RWPE2 (cell line): Measurements from ENCODE around the gene ZNF629.
A peak's percentile ranks its signal among the peaks of the same experiment; 100 is the strongest.

Source experiments
- ATAC-seq: fragments of 200-7000 bp; cut with Tn5 transposase; 3 replicates; pipeline ENCODE4 v1.9.1; 2021; ENCODE audit warnings: low read depth
- DNase-seq: peaks from one replicate; pipeline ENCODE4 v3.0.0-alpha.2; 2020; ENCODE audit warnings: low spot score
- H3K27ac ChIP-seq: fragments of 450-650 bp; 2 replicates; pipeline ENCODE4 v1.5.1; 2017; ENCODE audit warnings: mild to moderate bottlenecking; ENCODE audit not compliant: poor library complexity, severe bottlenecking
- H3K27me3 ChIP-seq: fragments of 250-450 bp; sonication (Bioruptor Pico); 2 replicates; pipeline ENCODE4 v1.5.1; 2021; ENCODE audit warnings: mild to moderate bottlenecking, moderate library complexity; ENCODE audit not compliant: insufficient read depth, poor library complexity, severe bottlenecking
- H3K36me3 ChIP-seq: fragments of 250-450 bp; sonication (Bioruptor Pico); 2 replicates; pipeline ENCODE4 v1.5.1; 2020; ENCODE audit warnings: low read depth, mild to moderate bottlenecking, moderate library complexity
- H3K4me1 ChIP-seq: fragments of 250-450 bp; sonication (Bioruptor Pico); 2 replicates; pipeline ENCODE4 v1.5.1; 2021; ENCODE audit warnings: mild to moderate bottlenecking, moderate library complexity; ENCODE audit not compliant: insufficient read depth, poor library complexity, severe bottlenecking
- H3K4me3 ChIP-seq: fragments of 250-450 bp; sonication (Bioruptor Pico); 2 replicates; pipeline ENCODE4 v1.5.1; 2021; ENCODE audit warnings: mild to moderate bottlenecking, moderate library complexity; ENCODE audit not compliant: severe bottlenecking
- H3K9me3 ChIP-seq: fragments of 250-450 bp; sonication (Bioruptor Pico); 2 replicates; pipeline ENCODE4 v1.5.1; 2021; ENCODE audit warnings: mild to moderate bottlenecking, moderate library complexity; ENCODE audit not compliant: severe bottlenecking
- CTCF ChIP-seq: fragments of 450-650 bp; IDR thresholded peaks from one replicate; pipeline ENCODE4 v1.5.1; 2017; ENCODE audit warnings: mild to moderate bottlenecking, moderate library complexity; ENCODE audit not compliant: poor library complexity, severe bottlenecking

ZNF629 gene

GRCh38 chr16:30743716-30744115 is 43.3 kb downstream of the ZNF629 start:
- ATAC-seq (no peak), DNase-seq (no peak)
- Histone ChIP-seq H3K4me1 (peaks cover 28% of the 10 kb centered on the region), H3K27ac (peak overlapping the region; percentile 97), H3K36me3 (peaks cover 43% of the 10 kb centered on the region), H3K9me3 (no peaks in the 10 kb centered on the region), H3K27me3 (no peaks in the 10 kb centered on the region), H3K4me3 (no peak overlapping the region)
- no peak for TF ChIP-seq CTCF

- peak overlapping the region; percentile 97 for H3K27ac ChIP-seq
- peak overlapping the region; percentile 41 for H3K4me3 ChIP-seq
- ATAC-seq (peak; percentile 86), DNase-seq (peak; percentile 96)
- TF ChIP-seq CTCF: no peak
- H3K4me1 ChIP-seq: peaks cover 16% of the 10 kb centered on the region
- H3K27me3 ChIP-seq: no peaks in the 10 kb centered on the region
- H3K36me3 ChIP-seq: peaks cover 57% of the 10 kb centered on the region
- no peaks in the 10 kb centered on the region for H3K9me3 ChIP-seq
Observed at GRCh38 chr16:30741461-30741914, 45.5 kb downstream of the ZNF629 start.

DNA sequence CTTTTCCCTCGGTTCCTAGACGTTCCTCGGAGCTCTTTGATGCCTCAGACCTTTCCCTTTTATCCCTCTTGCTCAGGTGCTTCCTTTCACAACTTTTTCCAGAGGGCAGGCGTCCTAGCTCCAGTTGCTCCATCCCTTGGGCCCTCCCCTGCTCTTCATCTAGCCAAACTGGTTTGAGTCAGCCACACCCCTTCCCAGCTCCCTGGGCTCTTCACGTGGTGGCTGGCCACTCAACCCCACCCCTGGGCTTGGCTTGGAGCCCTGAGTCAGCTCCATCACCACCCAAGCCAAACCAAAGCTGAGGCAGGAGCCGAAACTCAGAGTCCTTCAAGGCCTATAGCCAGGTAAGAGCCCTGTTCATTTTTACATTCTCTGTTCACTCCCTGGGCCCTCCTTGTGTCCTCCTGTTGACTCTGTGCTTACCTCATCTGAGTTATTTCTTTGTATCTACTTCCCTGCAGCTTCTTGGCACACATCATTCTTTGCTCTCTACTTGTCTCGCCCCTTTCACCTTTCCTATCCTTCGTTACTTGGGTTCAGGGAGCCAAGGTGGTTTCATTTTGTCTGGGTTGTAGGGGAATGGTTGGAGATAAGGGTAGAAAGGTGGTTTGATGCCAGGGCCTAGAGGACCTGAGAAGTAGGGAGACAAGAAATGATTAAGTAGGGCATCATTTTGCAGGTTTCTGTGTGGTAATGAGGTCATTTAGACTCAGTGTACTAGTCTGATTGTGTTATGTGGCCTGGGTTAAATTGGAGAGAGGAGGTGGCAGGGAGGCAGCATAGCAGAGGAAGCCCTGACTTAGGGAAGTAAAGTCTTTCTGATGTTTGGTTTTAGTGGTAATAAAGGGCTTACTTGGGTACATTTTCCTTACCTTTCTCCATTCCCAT is 46.4 kb downstream of the ZNF629 start:
- peak overlapping the region; percentile 97 for H3K27ac ChIP-seq
- peak; percentile 76 for ATAC-seq

DNA sequence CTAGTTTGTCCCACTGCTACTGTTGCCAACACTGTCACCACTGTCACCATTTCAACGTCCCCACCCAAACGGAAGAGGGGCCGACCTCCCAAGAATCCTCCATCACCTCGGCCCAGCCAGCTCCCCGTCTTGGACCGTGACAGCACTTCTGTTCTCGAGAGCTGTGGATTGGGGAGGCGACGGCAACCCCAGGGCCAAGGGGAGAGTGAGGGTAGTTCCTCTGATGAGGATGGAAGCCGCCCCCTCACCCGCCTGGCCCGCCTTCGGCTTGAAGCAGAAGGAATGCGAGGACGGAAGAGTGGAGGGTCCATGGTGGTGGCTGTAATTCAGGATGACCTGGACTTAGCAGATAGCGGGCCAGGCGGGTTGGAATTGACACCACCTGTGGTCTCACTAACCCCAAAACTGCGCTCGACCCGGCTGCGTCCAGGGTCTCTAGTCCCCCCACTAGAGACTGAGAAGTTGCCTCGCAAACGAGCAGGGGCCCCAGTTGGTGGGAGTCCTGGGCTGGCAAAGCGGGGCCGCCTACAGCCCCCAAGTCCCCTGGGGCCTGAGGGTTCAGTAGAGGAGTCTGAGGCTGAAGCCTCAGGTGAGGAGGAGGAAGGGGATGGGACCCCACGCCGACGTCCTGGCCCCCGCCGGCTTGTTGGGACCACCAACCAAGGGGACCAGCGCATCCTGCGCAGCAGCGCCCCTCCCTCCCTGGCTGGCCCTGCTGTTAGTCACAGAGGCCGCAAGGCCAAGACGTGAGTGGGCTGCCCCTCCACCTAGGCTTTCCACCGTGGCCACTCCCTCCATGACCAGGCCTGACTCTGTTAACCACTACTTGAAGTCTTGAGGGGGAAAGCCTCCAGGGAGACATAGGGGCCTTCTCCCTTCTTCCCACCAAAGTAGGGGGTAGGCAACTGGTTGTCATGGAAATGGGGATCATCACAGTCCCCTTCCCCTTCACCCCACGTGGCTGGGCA is 47.7 kb downstream of the ZNF629 start:
- DNase-seq (no peak), ATAC-seq (no peak)
- no peak for TF ChIP-seq CTCF
- no peaks in the 10 kb centered on the region for H3K27me3 ChIP-seq
- H3K36me3 ChIP-seq: peaks cover 67% of the 10 kb centered on the region
- no peak overlapping the region for H3K4me3 ChIP-seq
- H3K4me1 ChIP-seq: peaks cover 16% of the 10 kb centered on the region
- H3K9me3 ChIP-seq: no peaks in the 10 kb centered on the region
- H3K27ac ChIP-seq: peak overlapping the region; percentile 97

More for the DNA sequence above, 46.4 kb downstream of the ZNF629 start:
- Histone ChIP-seq H3K27me3 (no peaks in the 10 kb centered on the region), H3K9me3 (no peaks in the 10 kb centered on the region), H3K4me1 (peaks cover 16% of the 10 kb centered on the region), H3K36me3 (peaks cover 66% of the 10 kb centered on the region), H3K4me3 (peak overlapping the region; percentile 41)
- peak; percentile 97 for DNase-seq
- no peak for TF ChIP-seq CTCF
